ENCODE results near the gene CFL1. TPM values are rescaled to one million over a fixed set of nuclear protein-coding genes. Genes with fewer than 3 reads are reported as not detected.

CFL1 gene
- total and polyA plus RNA-seq, 2 donors (not counting 1 experiment from before 2014, with no cell fraction given): 680 to 1,603 TPM

- no peak for DNase-seq (ENCODE audit: low read depth in 2 of 2)
- no peaks in the 10 kb centered on the region for H3K9me3 ChIP-seq (ENCODE audit: control insufficient read depth, insufficient read depth, low read depth, low read length)
- H3K4me3 ChIP-seq (replicated peaks in 1 of 4; ENCODE audit: control extremely low read depth in 1 of 4, insufficient read depth in 1 of 4, low read depth in 3 of 4, low read length in 4 of 4): no peak overlapping the region
- TF ChIP-seq EZH2 (IDR thresholded peaks at IDR 0.05; ENCODE audit: low read length, missing control alignments) (no peak), CTCF (conservative IDR thresholded peaks at IDR 0.05 in 1 of 2, IDR thresholded peaks at IDR 0.05 in 1 of 2; ENCODE audit: low read depth in 1 of 2, low read length in 2 of 2) (no peak)
- H3K36me3 ChIP-seq (ENCODE audit: control insufficient read depth, insufficient read depth, low read length): no peaks in the 10 kb centered on the region
- H3K4me1 ChIP-seq (ENCODE audit: control insufficient read depth, extremely low read depth, insufficient read depth, low read length): no peaks in the 10 kb centered on the region
- no peak overlapping the region for H3K9ac ChIP-seq (ENCODE audit: insufficient read depth, low read length)
- no peaks in the 10 kb centered on the region for H4K20me1 ChIP-seq (ENCODE audit: control insufficient read depth, extremely low read depth, insufficient read depth, low read length)
- H3K27ac ChIP-seq (ENCODE audit: insufficient read depth, low read length): no peak overlapping the region
- H3K79me2 ChIP-seq (ENCODE audit: control insufficient read depth, insufficient read depth, low read length): no peaks in the 10 kb centered on the region
- no peaks in the 10 kb centered on the region for H3K27me3 ChIP-seq (ENCODE audit: control insufficient read depth, insufficient read depth, low read length)
- H2AFZ ChIP-seq (ENCODE audit: low read length): no peak overlapping the region
- no peak overlapping the region for H3K4me2 ChIP-seq (ENCODE audit: extremely low read depth, insufficient read depth, low read length)
Observed at GRCh38 chr11:65821107-65821506, 36.9 kb downstream of the CFL1 start.

GRCh38 chr11:65817835-65818680 is 39.9 kb downstream of the CFL1 start:
- Histone ChIP-seq H3K27me3 (ENCODE audit: control insufficient read depth, insufficient read depth, low read length) (no peaks in the 10 kb centered on the region), H3K9me3 (ENCODE audit: control insufficient read depth, insufficient read depth, low read depth, low read length) (no peaks in the 10 kb centered on the region), H3K4me2 (ENCODE audit: extremely low read depth, insufficient read depth, low read length) (peak overlapping the region; percentile 89), H3K79me2 (ENCODE audit: control insufficient read depth, insufficient read depth, low read length) (no peaks in the 10 kb centered on the region), H3K36me3 (ENCODE audit: control insufficient read depth, insufficient read depth, low read length) (no peaks in the 10 kb centered on the region), H3K4me1 (ENCODE audit: control insufficient read depth, extremely low read depth, insufficient read depth, low read length) (no peaks in the 10 kb centered on the region), H2AFZ (ENCODE audit: low read length) (peak overlapping the region; percentile 67), H3K4me3 (replicated peaks in 1 of 4; ENCODE audit: control extremely low read depth in 1 of 4, insufficient read depth in 1 of 4, low read depth in 3 of 4, low read length in 4 of 4) (peak overlapping the region; percentile 52 to 70 (median 66)), H3K27ac (ENCODE audit: insufficient read depth, low read length) (peak overlapping the region; percentile 9), H3K9ac (ENCODE audit: insufficient read depth, low read length) (peak overlapping the region; percentile 60), H4K20me1 (ENCODE audit: control insufficient read depth, extremely low read depth, insufficient read depth, low read length) (no peaks in the 10 kb centered on the region)
- TF ChIP-seq EZH2 (IDR thresholded peaks at IDR 0.05; ENCODE audit: low read length, missing control alignments) (no peak), CTCF (conservative IDR thresholded peaks at IDR 0.05 in 1 of 2, IDR thresholded peaks at IDR 0.05 in 1 of 2; ENCODE audit: low read depth in 1 of 2, low read length in 2 of 2) (peak; percentile 78 to 92)
- DNase-seq (ENCODE audit: low read depth in 2 of 2): peak; percentile 73 to 86

DNA sequence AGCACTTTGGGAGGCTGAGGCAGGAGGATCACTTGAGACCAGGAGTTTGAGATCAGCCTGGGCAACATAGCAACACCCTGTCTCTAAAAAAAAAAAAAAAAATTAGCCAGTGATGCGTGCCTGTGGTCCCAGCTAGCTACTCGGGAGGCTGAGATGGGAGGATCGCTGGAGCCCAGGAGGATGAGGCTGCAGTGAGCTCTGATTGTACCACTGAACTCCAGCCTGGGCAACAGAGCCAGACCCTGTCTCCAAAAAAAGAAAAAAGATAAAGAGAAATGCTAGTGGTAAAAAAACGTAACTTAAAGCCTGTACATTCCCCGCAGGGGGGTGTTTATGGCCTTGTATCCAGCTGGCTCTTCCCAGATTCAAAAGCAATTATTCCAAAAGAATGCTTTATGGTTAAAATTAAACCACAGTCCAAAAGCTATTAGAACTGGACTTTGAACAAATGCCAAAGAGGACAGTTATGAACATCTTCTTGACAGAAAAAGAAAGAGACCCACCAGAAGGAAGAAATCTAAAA is 40.6 kb downstream of the CFL1 start:
- no peak for TF ChIP-seq EZH2 (IDR thresholded peaks at IDR 0.05; ENCODE audit: low read length, missing control alignments)
- TF ChIP-seq CTCF (conservative IDR thresholded peaks at IDR 0.05 in 1 of 2, IDR thresholded peaks at IDR 0.05 in 1 of 2; ENCODE audit: low read depth in 1 of 2, low read length in 2 of 2): no peak
- peak overlapping the region; percentile 67 for H2AFZ ChIP-seq (ENCODE audit: low read length)
- no peaks in the 10 kb centered on the region for H3K9me3 ChIP-seq (ENCODE audit: control insufficient read depth, insufficient read depth, low read depth, low read length)
- DNase-seq (ENCODE audit: low read depth in 2 of 2): peak in 1 of 2 donors; percentile 20
- H3K9ac ChIP-seq (ENCODE audit: insufficient read depth, low read length): no peak overlapping the region
- H3K79me2 ChIP-seq (ENCODE audit: control insufficient read depth, insufficient read depth, low read length): no peaks in the 10 kb centered on the region
- H3K36me3 ChIP-seq (ENCODE audit: control insufficient read depth, insufficient read depth, low read length): no peaks in the 10 kb centered on the region
- H3K27ac ChIP-seq (ENCODE audit: insufficient read depth, low read length): peak overlapping the region; percentile 9
- H3K4me2 ChIP-seq (ENCODE audit: extremely low read depth, insufficient read depth, low read length): peak overlapping the region; percentile 89
- peak overlapping the region; percentile 52 to 70 (median 66) for H3K4me3 ChIP-seq (replicated peaks in 1 of 4; ENCODE audit: control extremely low read depth in 1 of 4, insufficient read depth in 1 of 4, low read depth in 3 of 4, low read length in 4 of 4)
- H3K4me1 ChIP-seq (ENCODE audit: control insufficient read depth, extremely low read depth, insufficient read depth, low read length): no peaks in the 10 kb centered on the region
- no peaks in the 10 kb centered on the region for H4K20me1 ChIP-seq (ENCODE audit: control insufficient read depth, extremely low read depth, insufficient read depth, low read length)
- H3K27me3 ChIP-seq (ENCODE audit: control insufficient read depth, insufficient read depth, low read length): no peaks in the 10 kb centered on the region
